K562 (cell line): ENCODE measurements around the gene PSMB7.

Experiments
- BCL6 ChIP-seq: fragments of 250-450 bp; sonication (Bioruptor Pico); IDR thresholded peaks from 2 replicates; pipeline ENCODE4 v1.4.0; 2020
- BCLAF1 ChIP-seq, 2 experiments: fragments of 450-650 bp in 1 of 2; IDR thresholded peaks; 2 replicates each; pipeline ENCODE4 v1.6.1; 2011 to 2017; ENCODE audit warnings: low read depth in 2 of 2, antibody characterized with exemption in 1 of 2, borderline replicate concordance in 1 of 2, low read length in 1 of 2, mild to moderate bottlenecking in 1 of 2, mixed read lengths in 1 of 2; ENCODE audit not compliant: control insufficient read depth in 1 of 2
- CTCF ChIP-seq, 3 experiments: IDR thresholded peaks in 2 of 3; conservative IDR thresholded peaks in 1 of 3; 2 replicates each; pipeline ENCODE4 v1.5.1; 2011 to 2012; ENCODE audit warnings: low read length in 3 of 3, mild to moderate bottlenecking in 3 of 3, control low read depth in 2 of 3, improper control_type of control experiment in 1 of 3, inconsistent platforms in 1 of 3, low read depth in 1 of 3, mixed read lengths in 1 of 3, moderate library complexity in 1 of 3; ENCODE audit not compliant: insufficient read depth in 2 of 3
- EGR1 ChIP-seq: fragments of 450-650 bp; conservative IDR thresholded peaks from 2 replicates; pipeline ENCODE4 v1.6.1; 2017; ENCODE audit warnings: mild to moderate bottlenecking
- POLR2A ChIP-seq: fragments of 450-650 bp; conservative IDR thresholded peaks from 2 replicates; pipeline ENCODE4 v1.6.1; 2016
- POLR2AphosphoS5 ChIP-seq: IDR thresholded peaks from 2 replicates; pipeline ENCODE4 v1.6.1; 2011; ENCODE audit warnings: mild to moderate bottlenecking, low read depth, low read length, moderate library complexity; ENCODE audit not compliant: control insufficient read depth, insufficient read depth
- REST ChIP-seq, 2 experiments: fragments of 450-650 bp; formaldehyde crosslinking in 1 of 2; IDR thresholded peaks; 2 replicates each; pipeline versions ENCODE4 v1.4.0 to v1.6.1; 2014 to 2020; ENCODE audit warnings: mild to moderate bottlenecking in 2 of 2, borderline replicate concordance in 1 of 2, low read depth in 1 of 2
- YY1 ChIP-seq, 3 experiments: IDR thresholded peaks; 2 replicates each; pipeline ENCODE4 v1.6.1; 2011; ENCODE audit warnings: low read length in 2 of 3, mild to moderate bottlenecking in 2 of 3, moderate library complexity in 2 of 3, borderline replicate concordance in 1 of 3, control low read depth in 1 of 3, low read depth in 1 of 3; ENCODE audit not compliant: insufficient read depth in 3 of 3, insufficient replicate concordance in 2 of 3, control insufficient read depth in 1 of 3, insufficient read length in 1 of 3; ENCODE audit errors: extremely low read depth in 1 of 3
- ZSCAN32 ChIP-seq: fragments of 450-650 bp; formaldehyde crosslinking; IDR thresholded peaks from 2 replicates; pipeline ENCODE4 v1.4.0; 2020; ENCODE audit warnings: mild to moderate bottlenecking, moderate library complexity

- TF ChIP-seq BCLAF1 (IDR thresholded peaks at IDR 0.05; ENCODE audit: borderline replicate concordance in 1 of 2, control insufficient read depth in 1 of 2, low read depth in 2 of 2, low read length in 1 of 2) (no peak), EGR1 (no peak), POLR2AphosphoS5 (no peak), BCL6 (CRISPR knock-in tag) (no peak), ZSCAN32 (CRISPR knock-in tag) (no peak), YY1 (IDR thresholded peaks at IDR 0.05; ENCODE audit: borderline replicate concordance in 1 of 3, control insufficient read depth in 1 of 3, extremely low read depth in 1 of 3, insufficient read depth in 3 of 3, insufficient read length in 1 of 3, insufficient replicate concordance in 2 of 3, low read depth in 1 of 3, low read length in 2 of 3) (no peak), REST (IDR thresholded peaks at IDR 0.05; ENCODE audit: borderline replicate concordance) (no peak), REST (CRISPR knock-in tag; IDR thresholded peaks at IDR 0.05; ENCODE audit: low read depth) (no peak), POLR2A (no peak), CTCF (IDR thresholded peaks at IDR 0.05 in 2 of 3, conservative IDR thresholded peaks at IDR 0.05 in 1 of 3; ENCODE audit: insufficient read depth in 2 of 3, low read depth in 1 of 3, low read length in 3 of 3) (no peak)
Measured at GRCh38 chr9:124437086-124437485, 21.8 kb upstream of the PSMB7 start.
